Activated T-cell treated with anti-CD3 and anti-CD28 coated beads, Interleukin-2, amount 50 U/mL, for 4 hours (primary cell): Measurements from ENCODE around the gene SF3B1. TPM values are rescaled to one million over a fixed set of nuclear protein-coding genes. Genes with fewer than 3 reads are reported as not detected.
"Not testable (repeated sequence)": the region's sequence is repeated elsewhere in the genome, so short reads cannot be mapped to it uniquely, and the experiment has no call there.

Experiments
- ATAC-seq, 2 donors: fragments of 200-7000 bp; cut with Tn5 transposase; one replicate each; pipeline ENCODE4 v1.10.0; 2021
- DNase-seq: peaks from one replicate; pipeline ENCODE4 v3.0.0-alpha.2; 2020
- H3K27me3 Mint-ChIP-seq: one replicate; pipeline ENCODE4 v1.8.0; 2021; ENCODE audit warnings: low read depth, mixed read lengths
- H3K36me3 Mint-ChIP-seq: one replicate; pipeline ENCODE4 v1.8.0; 2022; ENCODE audit warnings: mixed read lengths; ENCODE audit not compliant: insufficient read depth
- H3K4me1 Mint-ChIP-seq: one replicate; pipeline ENCODE4 v1.8.0; 2021; ENCODE audit warnings: low read depth, mixed read lengths
- H3K4me3 Mint-ChIP-seq: one replicate; pipeline ENCODE4 v1.8.0; 2021; ENCODE audit warnings: mild to moderate bottlenecking, moderate library complexity, mixed read lengths
- H3K9me3 Mint-ChIP-seq: one replicate; pipeline ENCODE4 v1.8.0; 2021; ENCODE audit warnings: mixed read lengths
- total RNA-seq, 3 donors: library from RNA; stranded (reverse); gene quantifications; one replicate each; pipeline ENCODE4 v1.2.1, GENCODE V29; 2021

Gene SF3B1
- total RNA-seq, 3 donors from 2014 or later = 242 to 249 (median 243) TPM

DNA sequence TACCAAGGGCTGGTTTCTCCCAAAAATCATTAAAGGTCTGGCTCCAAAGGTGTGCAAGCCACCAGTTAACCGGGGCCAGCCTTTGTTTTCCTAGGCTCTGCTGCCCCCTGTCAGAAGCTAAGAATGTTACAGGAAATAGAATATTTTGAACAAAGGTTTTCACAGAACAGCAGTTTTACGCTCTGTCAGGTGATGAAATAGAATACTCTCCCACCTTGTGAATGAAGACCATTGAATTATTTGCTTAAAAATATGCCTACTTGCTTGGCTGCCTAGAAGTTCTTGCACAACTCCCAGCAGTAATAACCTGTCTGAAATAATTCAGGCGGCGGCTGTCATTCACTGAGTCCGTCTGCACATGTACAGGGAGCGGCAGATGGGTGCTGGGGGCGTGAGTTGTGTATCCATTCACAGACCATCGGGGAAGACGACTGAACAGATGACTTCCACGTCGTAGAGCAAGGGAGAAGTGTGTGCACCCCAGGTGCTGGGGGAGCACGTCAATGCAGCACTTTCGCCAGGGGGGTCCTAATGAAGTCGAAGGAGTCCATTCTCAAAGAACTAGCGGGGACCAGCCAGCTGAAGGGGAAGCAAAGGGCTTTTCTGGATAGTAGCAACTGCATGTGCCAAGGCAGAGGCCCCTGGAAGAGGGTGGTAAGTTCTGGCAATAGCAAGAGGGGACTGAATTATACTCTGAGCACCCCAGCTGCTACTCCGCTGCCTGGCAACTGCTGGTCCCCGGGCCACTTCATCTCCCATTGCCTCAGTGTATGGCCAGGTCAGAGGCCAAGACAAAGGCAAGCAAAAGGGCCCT is 56.1 kb downstream of the SF3B1 start:
- ATAC-seq = peak; percentile 69 to 79
- H3K4me3 Mint-ChIP-seq = no peak overlapping the region
- no peaks in the 10 kb centered on the region for H3K36me3 Mint-ChIP-seq

DNA sequence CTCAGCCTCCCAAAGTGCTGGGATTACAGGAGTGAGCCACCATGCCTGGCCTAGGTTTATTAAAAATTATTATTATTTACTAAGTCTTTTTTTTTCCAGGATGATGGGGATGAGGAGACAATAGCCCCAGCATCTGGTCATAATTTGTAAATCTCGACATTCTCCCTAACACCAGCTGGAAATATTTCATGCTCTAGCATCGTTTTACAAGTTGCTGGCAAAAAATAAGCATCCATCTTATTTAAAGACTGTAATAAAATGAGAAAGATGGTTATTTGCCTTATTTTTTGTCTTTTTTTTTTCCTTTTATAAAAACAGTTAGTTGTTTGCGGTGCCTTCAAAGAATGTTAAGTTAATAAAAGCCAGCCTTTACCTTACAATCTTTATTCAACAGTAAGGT is 56.7 kb downstream of the SF3B1 start:
- Mint-ChIP-seq H3K9me3 (no peaks in the 10 kb centered on the region), H3K4me1 (peaks cover 9% of the 10 kb centered on the region), H3K27me3 (no peaks in the 10 kb centered on the region), H3K4me3 (no peak overlapping the region), H3K36me3 (no peaks in the 10 kb centered on the region)
- ATAC-seq = no peak
- no peak for DNase-seq

More for the DNA sequence above, 56.1 kb downstream of the SF3B1 start:
- peak; percentile 63 for DNase-seq
- Mint-ChIP-seq H3K9me3 (no peaks in the 10 kb centered on the region), H3K4me1 (peaks cover 9% of the 10 kb centered on the region), H3K27me3 (no peaks in the 10 kb centered on the region)

DNA sequence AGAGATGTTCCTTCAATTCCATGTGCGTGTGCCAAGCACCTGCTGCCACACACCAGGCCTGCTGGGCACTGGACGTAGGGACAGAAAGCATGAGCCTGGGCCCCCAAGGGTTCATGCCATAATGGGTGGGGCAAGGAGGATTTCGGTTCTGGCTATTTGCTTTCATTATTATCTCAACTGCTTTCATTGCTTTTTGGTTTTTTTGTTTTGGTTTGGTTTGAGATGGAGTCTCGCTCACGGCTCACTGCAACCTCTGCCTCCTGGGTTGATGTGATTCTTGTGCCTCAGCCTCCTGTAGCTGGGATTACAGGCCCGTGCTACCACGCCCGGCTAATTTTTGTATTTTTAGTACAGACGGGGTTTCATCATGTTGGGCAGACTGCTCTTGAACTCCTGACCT is 57.2 kb downstream of the SF3B1 start:
- no peaks in the 10 kb centered on the region for H3K36me3 Mint-ChIP-seq
- ATAC-seq = no peak
- no peaks in the 10 kb centered on the region for H3K9me3 Mint-ChIP-seq

DNA sequence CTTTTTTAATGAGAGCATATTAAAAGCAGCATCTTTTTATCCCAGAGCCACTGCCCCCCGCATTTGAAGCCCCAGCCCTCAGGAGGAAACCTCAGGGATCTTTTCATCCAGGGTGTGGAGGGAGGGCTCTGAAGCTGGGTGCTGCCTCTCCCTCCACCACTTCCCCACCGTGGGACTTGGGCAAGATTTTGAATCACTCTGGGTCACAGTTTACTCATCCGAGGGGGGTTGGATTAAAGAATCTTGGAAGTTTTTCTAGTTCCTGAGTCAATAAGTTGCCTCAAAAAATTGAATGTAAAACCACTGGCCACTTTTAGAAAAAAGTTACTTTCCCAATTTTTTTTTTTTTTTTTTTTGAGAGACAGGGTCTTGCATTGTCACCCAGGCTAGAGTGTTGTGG is 62.2 kb downstream of the SF3B1 start:
- Mint-ChIP-seq H3K4me1 (peaks cover 18% of the 10 kb centered on the region), H3K27me3 (no peaks in the 10 kb centered on the region), H3K36me3 (no peaks in the 10 kb centered on the region), H3K9me3 (no peaks in the 10 kb centered on the region), H3K4me3 (no peak overlapping the region)
- DNase-seq (no peak), ATAC-seq (no peak)

More for the DNA sequence above, 57.2 kb downstream of the SF3B1 start:
- H3K4me3 Mint-ChIP-seq = no peak overlapping the region
- no peaks in the 10 kb centered on the region for H3K27me3 Mint-ChIP-seq
- DNase-seq = no peak
- H3K4me1 Mint-ChIP-seq = peaks cover 9% of the 10 kb centered on the region

DNA sequence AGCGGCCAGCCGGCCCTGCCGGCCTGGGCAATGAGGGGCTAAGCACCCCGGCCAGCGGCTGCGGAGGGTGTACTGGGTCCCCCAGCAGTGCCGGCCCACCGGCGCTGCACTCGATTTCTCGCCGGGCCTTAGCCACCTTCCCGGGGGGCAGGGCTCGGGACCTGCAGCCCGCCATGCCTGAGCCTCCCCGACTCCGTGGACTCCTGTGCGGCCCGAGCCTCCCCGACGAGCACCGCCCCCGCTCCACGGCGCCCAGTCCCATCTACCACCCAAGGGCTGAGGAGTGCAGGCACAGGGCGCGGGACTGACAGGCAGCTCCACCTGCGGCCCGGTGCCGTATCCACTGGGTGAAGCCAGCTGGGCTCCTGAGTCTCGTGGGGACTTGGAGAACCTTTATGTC is 64.2 kb downstream of the SF3B1 start:
- not testable (repeated sequence) for H3K9me3 Mint-ChIP-seq, ATAC-seq, H3K27me3 Mint-ChIP-seq, H3K4me3 Mint-ChIP-seq, DNase-seq, H3K36me3 Mint-ChIP-seq
- peaks cover 18% of the 10 kb centered on the region for H3K4me1 Mint-ChIP-seq

DNA sequence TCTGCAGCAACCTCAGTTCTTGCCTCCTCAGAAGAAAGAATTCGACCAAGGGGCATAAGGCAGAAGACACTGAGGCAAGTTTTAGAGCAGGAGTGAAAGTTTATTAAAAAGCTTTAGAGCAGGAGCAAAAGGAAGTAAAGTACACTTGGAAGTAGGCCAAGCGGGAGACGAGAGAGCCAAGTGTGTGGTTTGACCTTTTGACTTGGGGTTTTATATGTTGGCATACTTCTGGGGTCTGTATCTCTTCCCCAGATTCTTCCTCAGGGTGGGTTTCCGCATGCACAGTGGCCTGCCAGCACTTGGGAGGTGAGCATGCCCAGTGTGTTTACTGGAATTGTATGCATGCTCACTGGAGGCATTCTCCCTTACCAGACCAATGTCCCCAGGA is 64.9 kb downstream of the SF3B1 start:
- H3K9me3 Mint-ChIP-seq = no peaks in the 10 kb centered on the region
- DNase-seq (no peak), ATAC-seq (no peak)
- no peaks in the 10 kb centered on the region for H3K36me3 Mint-ChIP-seq
- H3K4me3 Mint-ChIP-seq = no peak overlapping the region
- H3K27me3 Mint-ChIP-seq = no peaks in the 10 kb centered on the region
- peaks cover 18% of the 10 kb centered on the region for H3K4me1 Mint-ChIP-seq

DNA sequence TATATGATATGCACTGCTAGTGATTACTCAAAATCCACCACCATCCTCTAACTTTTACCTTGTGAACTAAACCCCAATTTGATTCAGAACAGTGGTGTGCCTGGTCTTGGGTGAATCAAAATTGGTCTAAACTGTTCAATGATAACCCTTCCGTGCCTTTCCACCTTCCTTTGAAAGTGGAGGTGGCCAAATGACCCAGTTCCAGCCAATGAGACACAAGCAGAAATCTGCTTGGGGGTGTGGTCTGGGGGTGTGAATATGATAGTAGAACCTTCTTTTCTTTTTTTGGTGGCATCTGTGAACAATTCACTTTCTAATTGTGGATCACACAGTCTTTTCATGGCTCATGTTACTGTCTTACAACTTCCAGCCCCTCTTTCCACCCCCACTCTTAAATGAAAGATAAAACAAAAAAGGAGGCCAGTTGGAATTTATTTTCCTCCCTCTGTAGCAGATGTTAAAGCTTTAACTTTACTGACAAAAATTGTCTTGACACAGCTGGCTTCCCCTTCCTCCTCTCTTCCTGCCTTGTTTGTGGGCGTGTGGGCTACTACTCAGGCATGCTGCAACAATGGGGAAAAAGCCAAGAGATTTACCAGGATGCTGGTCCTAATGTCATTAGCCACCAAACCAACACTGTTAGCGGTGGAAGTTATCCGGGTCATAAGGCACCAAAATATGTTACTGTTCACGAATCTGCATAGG is 65.4 kb downstream of the SF3B1 start:
- Mint-ChIP-seq H3K4me1 (peaks cover 18% of the 10 kb centered on the region), H3K4me3 (no peak overlapping the region), H3K27me3 (no peaks in the 10 kb centered on the region), H3K36me3 (no peaks in the 10 kb centered on the region), H3K9me3 (no peaks in the 10 kb centered on the region)
- ATAC-seq (no peak), DNase-seq (no peak)

DNA sequence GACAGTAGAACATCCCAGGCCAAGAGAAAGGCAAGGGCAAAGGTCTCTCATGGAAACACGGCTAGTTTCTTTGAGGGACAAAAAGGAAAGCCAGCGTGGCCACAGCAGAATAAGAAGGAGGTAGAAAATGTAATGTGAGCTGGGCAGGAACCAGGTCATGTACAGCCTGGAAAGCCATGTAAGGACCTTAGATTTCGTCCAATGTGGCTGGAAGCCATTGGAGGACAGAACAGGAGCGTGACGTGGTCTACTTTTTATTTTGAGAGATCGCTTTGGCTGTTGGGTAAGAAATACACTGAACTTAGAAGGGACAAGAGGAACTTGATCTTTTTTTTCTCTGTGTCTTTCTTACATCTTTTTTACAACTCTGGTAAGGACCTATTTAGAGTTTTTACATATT is 66.4 kb downstream of the SF3B1 start:
- Mint-ChIP-seq H3K27me3 (no peaks in the 10 kb centered on the region), H3K4me3 (no peak overlapping the region), H3K4me1 (peaks cover 16% of the 10 kb centered on the region), H3K36me3 (no peaks in the 10 kb centered on the region), H3K9me3 (no peaks in the 10 kb centered on the region)
- ATAC-seq (no peak), DNase-seq (no peak)

DNA sequence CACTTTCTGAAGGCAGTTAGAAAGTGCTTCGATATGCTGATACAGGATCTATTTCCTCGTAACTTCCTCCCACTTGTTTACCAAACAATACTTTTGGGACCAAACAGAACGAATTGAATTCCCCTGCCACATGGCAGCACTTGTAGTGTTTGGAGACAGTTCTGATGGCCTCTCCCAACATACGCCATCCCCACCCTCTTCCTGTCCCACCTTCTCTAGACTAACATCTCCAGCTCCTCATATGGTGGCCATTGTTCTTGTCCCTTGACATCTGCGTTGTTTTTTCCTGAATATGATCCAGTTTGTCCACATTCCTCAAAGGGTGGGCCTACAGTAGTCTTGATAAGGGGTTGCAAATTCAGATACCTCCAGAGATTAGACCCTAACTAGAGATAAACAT is 70.8 kb downstream of the SF3B1 start:
- DNase-seq = no peak
- peaks cover 11% of the 10 kb centered on the region for H3K4me1 Mint-ChIP-seq
- H3K4me3 Mint-ChIP-seq = no peak overlapping the region
- no peak for ATAC-seq
- no peaks in the 10 kb centered on the region for H3K27me3 Mint-ChIP-seq
- no peaks in the 10 kb centered on the region for H3K9me3 Mint-ChIP-seq
- no peaks in the 10 kb centered on the region for H3K36me3 Mint-ChIP-seq

DNA sequence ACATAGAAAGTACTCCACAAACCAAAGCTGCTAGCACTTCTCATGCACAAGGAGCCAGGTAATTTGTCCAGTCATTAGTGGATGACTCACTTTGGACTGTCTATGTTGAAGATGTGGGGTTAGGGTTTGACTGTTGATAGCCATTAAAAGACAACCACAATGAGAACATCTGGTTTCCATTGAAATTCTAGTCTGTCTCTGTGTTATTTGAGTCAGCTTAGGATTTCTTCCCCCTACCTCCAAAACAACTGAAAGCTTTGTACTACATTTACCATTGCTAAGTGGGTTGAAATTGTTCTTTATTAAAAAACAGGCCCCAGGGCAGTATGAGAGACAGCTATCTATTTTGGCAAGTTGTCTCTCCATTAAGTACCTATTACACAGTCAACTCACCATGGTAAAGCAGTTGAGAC is 74.1 kb downstream of the SF3B1 start:
- DNase-seq (no peak), ATAC-seq (peak; percentile 44 to 70)
- H3K4me1 Mint-ChIP-seq = peaks cover 20% of the 10 kb centered on the region
- H3K36me3 Mint-ChIP-seq = no peaks in the 10 kb centered on the region
- no peaks in the 10 kb centered on the region for H3K9me3 Mint-ChIP-seq
- H3K4me3 Mint-ChIP-seq = no peak overlapping the region
- H3K27me3 Mint-ChIP-seq = no peaks in the 10 kb centered on the region

DNA sequence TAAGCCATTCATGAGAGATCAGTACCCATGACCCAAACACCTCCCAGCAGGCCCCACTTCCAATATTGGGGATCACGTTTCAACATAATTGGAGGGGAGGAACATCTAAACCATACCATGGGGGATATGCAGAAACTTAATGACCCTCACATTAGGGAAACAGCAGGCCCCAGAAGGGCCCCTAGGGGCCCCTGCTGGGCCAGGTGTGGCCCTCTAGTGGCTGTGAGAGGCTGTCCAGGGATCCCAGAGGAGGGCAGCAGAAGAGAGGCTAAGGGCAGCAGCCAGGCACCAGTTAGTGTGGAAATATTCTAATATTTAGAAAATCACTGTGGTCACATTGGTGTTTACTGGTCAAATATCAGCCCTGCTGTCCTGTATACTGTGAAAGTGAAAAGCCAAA is 75.0 kb downstream of the SF3B1 start:
- DNase-seq (no peak), ATAC-seq (no peak)
- H3K27me3 Mint-ChIP-seq = no peaks in the 10 kb centered on the region
- H3K9me3 Mint-ChIP-seq = no peaks in the 10 kb centered on the region
- H3K4me3 Mint-ChIP-seq = no peak overlapping the region
- H3K4me1 Mint-ChIP-seq = peaks cover 20% of the 10 kb centered on the region
- H3K36me3 Mint-ChIP-seq = no peaks in the 10 kb centered on the region

DNA sequence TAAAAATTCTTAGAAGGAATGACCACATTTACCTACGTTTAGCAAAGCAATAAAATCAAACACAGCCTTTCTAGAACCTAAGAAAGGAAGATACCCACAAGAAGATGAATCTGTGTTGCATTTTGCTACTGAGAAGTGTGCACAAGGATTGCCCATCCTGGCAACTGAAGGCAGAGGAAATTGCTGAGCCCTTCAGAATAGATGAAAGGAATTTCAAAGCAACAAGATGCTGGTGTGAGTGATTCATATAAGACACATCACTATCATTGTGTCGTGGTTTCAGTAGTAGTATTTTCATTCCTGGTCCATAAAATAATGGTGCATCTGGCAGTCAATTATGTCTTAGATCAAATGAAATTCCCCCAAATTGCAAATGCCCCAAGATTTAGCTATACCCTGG is 75.9 kb downstream of the SF3B1 start:
- ATAC-seq (peak; percentile 69 to 84), DNase-seq (no peak)
- Mint-ChIP-seq H3K36me3 (no peaks in the 10 kb centered on the region), H3K9me3 (no peaks in the 10 kb centered on the region), H3K4me1 (peaks cover 20% of the 10 kb centered on the region), H3K27me3 (no peaks in the 10 kb centered on the region), H3K4me3 (no peak overlapping the region)

DNA sequence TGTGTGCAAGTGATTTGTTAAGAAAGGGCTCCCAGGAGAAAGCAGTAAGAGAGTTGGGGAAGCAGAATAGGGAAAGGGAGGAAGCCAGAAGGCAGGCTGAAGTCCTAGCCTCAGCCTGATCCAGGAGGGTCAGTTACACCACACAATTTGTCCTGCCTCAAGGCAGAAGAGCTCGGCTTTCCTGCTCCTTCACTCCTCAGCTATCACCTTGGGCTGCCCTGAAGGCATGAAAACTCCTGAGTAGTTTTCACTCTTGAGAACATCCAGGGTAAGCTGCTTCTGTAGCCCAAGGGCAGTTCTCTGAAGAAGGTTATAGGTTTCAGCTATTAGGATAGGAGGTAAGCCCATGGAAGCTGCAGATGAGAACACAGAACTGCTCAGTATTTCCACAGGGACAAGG is 76.8 kb downstream of the SF3B1 start:
- DNase-seq (no peak), ATAC-seq (no peak)
- Mint-ChIP-seq H3K27me3 (no peaks in the 10 kb centered on the region), H3K4me3 (no peak overlapping the region), H3K4me1 (peaks cover 20% of the 10 kb centered on the region), H3K9me3 (no peaks in the 10 kb centered on the region), H3K36me3 (no peaks in the 10 kb centered on the region)

DNA sequence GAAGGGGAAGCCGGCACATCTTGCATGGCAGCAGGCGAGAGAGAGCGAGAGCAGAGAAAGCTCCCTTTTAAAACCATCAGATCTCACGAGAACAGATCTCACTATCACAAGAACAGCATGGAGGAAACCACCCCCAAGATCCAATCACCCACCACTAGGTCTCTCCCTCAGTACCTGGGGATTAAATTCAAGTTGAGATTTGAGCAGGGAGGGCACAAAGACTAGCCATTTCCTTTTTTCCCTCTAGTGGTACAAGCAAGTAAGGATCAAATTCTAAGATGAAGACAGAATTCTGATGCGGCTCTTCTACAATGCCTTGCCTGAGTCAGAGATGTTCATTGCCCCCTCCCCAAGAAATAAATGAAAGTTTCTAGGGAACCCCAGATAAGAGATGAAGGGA is 78.7 kb downstream of the SF3B1 start:
- no peaks in the 10 kb centered on the region for H3K9me3 Mint-ChIP-seq
- H3K4me3 Mint-ChIP-seq = no peak overlapping the region
- H3K4me1 Mint-ChIP-seq = peaks cover 20% of the 10 kb centered on the region
- DNase-seq = no peak
- ATAC-seq = no peak
- H3K36me3 Mint-ChIP-seq = no peaks in the 10 kb centered on the region
- no peaks in the 10 kb centered on the region for H3K27me3 Mint-ChIP-seq

DNA sequence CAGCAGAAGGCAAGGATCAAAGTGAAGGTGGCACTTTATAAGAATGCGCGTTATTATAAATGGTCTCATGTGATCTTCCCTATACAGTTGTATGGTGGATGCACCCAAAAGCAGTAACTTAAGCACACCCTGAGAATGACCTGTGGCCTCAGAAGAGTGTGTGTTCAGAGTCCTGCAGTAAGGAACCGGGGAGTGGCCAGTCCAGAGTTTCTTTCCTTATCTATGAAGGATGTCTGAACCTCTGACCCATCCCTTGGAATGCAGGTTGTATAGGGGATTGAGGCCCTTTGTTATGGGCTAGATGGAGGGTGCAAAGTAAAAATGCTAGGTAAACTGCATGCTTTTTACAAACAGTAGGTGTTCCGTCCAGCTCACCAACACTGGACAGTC is 80.7 kb downstream of the SF3B1 start:
- Mint-ChIP-seq H3K36me3 (no peaks in the 10 kb centered on the region), H3K4me3 (no peak overlapping the region), H3K27me3 (no peaks in the 10 kb centered on the region), H3K9me3 (no peaks in the 10 kb centered on the region), H3K4me1 (peaks cover 18% of the 10 kb centered on the region)
- ATAC-seq (no peak), DNase-seq (no peak)
